ENCODE results near the gene DHX38.

The DHX38 gene

DNA sequence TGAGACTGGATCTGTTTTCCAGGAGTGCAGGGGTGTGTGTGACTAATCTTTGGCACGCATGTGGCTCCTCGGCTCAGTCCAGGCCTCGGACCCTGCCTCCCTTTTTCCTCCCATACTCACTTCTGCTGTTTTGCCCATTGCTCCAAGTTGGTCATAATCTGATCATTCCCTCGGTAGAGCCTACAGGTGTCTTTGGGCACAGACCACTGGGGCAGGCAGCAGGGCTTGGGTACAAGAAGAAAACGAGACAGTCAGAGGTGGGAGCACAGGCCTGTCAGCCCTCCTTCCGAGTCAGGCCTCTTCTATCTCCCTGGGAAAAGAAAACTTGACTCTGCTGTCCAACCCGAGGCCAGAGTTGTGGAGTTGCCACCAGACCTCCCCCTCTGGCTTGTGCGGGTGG is 29.8 kb downstream of the DHX38 start:
- DNase-seq, result no peak

- no peak for DNase-seq
Observed at GRCh38 chr16:72124148-72124547, 30.5 kb downstream of the DHX38 start.

GRCh38 chr16:72124761-72125634 is 31.4 kb downstream of the DHX38 start:
- peak; percentile 36 for DNase-seq

DNA sequence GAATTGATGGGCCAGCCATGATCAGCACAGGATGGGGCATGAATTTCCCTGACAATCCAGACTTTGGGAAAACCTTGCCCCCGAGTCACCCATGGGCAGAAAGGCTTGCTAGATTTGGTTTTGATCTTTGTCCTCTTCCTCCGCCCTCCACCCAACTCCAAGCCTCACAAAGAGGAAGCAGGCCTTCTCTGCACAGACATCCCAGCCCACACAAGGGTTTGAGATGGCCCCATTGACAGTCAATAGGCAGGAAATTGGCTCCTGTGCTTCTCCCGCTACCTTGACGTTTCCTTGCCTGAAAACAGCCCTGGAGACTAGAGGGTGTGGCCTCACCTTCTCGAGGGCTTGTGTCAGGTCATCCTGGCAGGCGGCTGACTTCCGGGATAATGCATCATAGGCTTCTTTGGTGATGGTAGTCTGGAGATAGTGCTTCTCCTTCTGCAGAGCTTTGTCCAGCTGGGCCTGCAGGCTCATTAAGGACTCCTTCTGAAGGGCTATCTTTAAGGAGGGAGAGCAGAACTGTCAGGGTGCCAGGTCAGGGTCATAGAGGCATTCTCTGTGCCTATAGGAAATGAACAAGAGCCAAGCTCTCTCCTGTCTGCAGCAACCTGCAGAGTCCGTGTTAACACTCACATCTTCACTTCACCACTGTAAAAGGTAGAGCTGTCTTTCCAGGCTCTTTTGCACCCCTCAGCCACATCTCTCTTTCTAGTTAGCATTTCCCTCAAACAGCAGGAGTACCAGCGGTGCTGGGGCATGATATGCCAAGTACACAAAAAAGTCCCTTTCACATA is 32.2 kb downstream of the DHX38 start:
- no peak for DNase-seq

GRCh38 chr16:72126429-72126765 is 32.8 kb downstream of the DHX38 start:
- DNase-seq, result no peak

DNA sequence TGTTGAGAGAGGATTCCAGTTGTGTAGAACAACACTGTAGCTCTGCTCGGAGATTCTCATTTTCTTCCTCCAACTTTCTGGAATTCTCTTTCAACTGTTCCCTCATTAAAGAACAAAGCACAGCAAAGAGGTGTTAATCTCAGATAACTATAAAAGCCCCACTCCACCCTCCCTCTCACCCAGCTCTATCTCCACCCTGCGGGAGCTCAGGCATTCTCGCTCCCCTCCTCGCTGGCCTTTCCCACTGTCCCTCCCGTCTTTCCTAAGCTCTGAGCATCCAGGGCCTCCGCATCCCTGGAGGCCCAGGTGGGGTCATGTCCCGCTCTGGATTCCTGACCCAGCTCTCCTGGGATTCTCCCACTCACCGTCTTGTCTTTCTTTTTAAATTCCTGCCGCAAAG is 35.1 kb downstream of the DHX38 start:
- no peak for DNase-seq

DNA sequence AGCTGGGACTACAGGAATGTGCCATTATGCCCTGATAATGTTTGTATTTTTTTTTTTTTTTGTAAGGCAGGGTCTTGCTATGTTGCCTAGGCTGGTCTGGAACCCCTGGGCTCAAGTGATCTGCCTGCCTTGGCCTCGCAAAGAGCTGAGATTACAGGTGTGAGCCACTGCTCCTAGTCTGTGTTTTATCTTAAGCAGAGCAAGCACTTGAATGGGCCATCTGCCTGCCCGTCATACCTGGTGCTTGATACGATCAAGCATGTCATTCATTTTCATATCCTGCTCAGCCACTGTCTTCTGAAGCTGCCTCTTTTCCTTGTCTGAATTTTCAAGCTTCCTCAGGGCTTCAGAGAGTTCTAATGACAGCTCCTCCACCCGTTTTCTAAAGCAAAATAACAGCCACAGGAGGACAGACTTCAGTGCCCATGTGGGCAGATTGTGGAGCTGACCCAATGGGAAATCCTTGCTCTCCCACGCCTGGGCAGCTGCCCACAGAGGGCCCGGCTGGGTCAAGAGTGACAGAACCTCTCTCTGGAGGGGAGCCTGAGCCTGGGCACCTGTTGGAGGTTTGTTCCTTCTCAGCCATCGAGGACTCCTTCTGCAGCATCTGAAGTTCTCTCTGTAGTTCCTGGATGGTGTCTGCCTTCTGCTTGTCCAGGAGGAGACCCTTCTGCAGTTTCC is 36.5 kb downstream of the DHX38 start:
- no peak for DNase-seq

DNA sequence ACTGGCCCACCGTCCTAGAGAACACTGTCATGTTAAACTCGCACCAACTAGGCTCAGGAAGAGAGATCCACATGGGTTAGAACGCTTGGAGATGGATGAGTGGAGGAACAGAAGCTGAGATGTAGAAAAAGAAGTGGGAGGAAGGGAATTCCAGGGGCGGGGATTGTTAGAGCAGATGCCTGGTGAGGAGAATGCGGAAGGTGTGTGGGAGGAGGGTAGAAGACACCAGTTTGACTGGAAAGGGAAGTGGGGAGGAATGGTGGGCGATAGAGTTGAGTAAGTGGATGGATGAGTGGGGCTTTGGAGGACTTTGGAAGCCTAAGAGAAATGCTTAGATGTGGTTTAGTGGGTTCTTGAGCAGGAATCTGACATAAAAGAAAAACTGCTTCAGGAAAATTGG is 37.4 kb downstream of the DHX38 start:
- DNase-seq, result no peak

DNA sequence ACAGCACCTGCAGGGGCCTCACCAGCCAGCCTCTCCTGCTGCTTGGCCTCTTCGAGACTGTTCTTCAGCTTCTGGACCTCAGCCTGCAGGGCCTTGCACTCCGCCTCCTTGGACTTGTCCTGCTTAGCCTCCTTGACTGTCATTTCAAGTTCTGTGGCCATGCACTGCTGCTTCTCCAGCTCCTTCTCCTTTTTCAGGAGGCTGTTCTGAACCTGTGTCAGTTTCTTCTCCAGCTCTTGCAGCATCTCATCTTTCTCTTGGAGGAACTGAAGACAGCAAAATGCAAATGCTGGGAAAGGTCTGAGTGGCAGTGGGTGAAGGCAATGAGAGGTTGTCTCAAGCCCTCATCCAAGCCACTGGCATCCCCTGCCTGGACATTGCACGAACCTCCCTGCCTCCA is 39.1 kb downstream of the DHX38 start:
- DNase-seq, result no peak

DNA sequence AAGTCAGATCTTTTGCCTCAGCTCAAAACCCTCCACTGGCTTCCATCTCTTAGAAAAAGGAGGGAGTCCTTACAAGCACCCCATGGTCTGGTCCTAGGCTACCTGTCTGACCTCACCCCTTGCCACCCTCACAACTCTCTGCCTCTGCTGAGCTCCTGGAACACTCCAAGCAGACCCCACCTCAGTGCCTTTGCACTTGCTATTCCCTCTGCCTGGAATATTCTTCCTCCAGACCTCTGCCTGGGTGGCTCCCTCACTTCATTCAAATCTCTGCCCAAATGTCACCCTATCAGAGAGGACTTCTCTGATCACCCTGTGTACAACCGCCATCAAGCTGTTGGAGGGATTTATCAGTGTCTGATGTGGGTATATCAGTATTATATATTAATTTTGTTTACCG is 40.9 kb downstream of the DHX38 start:
- DNase-seq, result no peak

- DNase-seq, result no peak
Observed at GRCh38 chr16:72137380-72138063, 43.9 kb downstream of the DHX38 start.

GRCh38 chr16:72138064-72138572 is 44.5 kb downstream of the DHX38 start:
- no peak for DNase-seq

- DNase-seq, result no peak
Observed at GRCh38 chr16:72139908-72140307, 46.3 kb downstream of the DHX38 start.

- DNase-seq, result no peak
Observed at GRCh38 chr16:72142476-72142875, 48.8 kb downstream of the DHX38 start.

DNA sequence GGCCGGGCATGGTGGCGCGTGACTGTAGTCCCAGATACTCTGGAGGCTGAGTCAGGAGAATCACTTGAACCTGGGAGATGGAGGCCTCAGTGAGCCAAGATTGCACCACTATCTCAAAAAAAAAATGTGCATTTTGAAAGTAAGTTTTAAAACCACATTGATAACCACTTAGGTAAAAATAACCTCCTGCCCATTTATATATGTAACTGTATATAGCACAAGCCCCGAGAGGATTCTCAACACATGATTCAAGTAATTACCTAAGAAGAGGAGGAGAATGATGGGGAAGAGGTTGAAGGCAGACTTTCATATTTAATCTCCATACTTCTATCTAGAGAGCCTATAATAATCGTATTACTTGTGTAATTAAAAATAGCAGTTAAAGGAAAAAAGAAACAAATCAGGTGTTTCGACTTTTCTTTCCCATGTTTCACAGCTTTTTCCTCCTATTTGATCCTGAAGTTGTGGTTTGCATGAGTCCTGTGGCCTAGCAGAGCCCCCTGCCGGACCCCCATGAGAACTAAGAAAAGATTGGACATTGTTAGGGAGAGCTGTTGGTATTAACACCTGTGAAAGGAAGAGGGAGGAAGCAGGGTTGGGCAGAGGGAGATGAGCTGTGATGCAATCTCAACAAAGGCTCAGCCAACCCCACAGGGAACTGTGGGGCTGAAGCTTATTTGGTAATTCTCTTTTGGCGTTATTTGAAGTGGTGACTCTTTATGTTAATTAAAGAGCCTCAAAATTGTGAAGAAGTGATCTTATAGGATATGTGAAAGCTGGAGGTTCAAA is 56.2 kb downstream of the DHX38 start:
- no peak for DNase-seq

DNA sequence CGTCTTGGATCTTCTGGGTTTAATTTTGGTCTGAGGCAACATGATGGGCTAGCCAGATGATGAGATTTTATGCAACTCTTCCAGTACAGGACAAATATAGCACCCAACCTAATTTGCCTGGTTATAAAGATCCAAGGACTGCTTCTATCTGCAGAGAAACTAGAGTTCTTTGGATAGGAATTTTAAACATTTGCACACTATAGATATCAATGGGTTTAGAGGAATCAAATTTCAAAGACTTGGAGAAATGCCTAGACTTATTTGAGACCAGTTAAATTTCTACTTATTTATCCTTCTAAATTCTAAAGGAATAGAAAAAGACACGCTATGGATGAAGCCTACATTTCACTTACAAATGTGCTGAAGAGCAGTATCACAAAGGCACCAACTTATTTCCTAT is 65.7 kb downstream of the DHX38 start:
- no peak for DNase-seq

- DNase-seq, result peak; percentile 55
Observed at GRCh38 chr16:72159801-72160200, 66.2 kb downstream of the DHX38 start.

DNA sequence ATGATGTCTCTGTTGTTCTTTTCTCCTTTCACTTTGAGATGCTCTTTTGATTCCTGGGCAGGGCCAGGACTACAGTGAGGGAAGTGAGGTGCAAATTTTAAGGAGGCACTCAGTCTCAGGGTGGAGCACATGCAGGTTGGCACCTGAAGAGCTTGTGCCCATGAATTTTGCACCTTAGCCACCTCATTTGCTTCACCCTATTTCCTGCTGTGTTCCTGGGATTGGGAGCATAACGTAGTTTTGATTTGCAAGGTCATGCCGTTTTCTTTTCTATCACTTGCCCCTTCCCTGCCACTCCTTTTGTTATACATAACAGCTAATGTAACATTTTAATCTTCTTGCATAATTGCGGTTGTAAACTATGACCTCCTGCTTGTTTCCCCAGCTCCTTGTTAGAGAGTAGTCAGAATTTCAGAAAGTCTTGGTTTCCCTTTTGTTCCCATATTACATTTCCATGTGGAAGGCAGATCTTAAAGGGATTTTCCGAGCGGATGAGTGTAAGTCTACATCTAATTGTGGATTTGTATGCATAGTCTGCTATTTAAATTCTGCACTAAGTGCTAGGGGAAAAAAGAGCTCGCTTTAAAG is 68.6 kb downstream of the DHX38 start:
- DNase-seq, result no peak
